Measurements from ENCODE around the gene AP5Z1. TPM values are rescaled to one million over a fixed set of nuclear protein-coding genes. Genes with fewer than 3 reads are reported as not detected.
A peak's percentile ranks its signal among the peaks of the same experiment; 100 is the strongest.

AP5Z1 gene
- total RNA-seq, 4 donors from 2014 or later = 36.6 to 111 (median 44.5) TPM

- peak overlapping the region; percentile 94 to 97 (median 96) for H3K27ac ChIP-seq
- 5 to 60% methylated on average over 1 to 24 of the region's 24 CpGs for WGBS, 2 donors (ENCODE audit: low coverage in 1 of 2)
- intact Hi-C loops (cut with DNase I; ENCODE audit: low total_unique reads) (no loop called here), in situ Hi-C loops (cut with MboI; ENCODE audit: low pct_ligation_motif_present in 1 of 4, low pct_unique_long_range_greater_than_20kb in 1 of 4, low sequenced_read_pairs in 3 of 4) (loop anchor here in 2 of 4 donors (25.0 kb wide), 1 partner anchor 162 kb away; no protein-coding TSS in a partner anchor)
- peaks cover 6 to 31% (median 27%) of the 10 kb centered on the region in 4 donors for H3K4me1 ChIP-seq
- TF ChIP-seq CTCF (IDR thresholded peaks at IDR 0.05) = no peak
- TF ChIP-seq POLR2A (IDR thresholded peaks at IDR 0.05) = no peak
- TF ChIP-seq POLR2AphosphoS5 (IDR thresholded peaks at IDR 0.05) = no peak
- no peak for TF ChIP-seq EP300 (IDR thresholded peaks at IDR 0.05; ENCODE audit: low read depth)
- H3K4me3 ChIP-seq = peak overlapping the region; percentile 78 to 93 (median 83)
- H3K9me3 ChIP-seq = no peaks in the 10 kb centered on the region
- H3K27me3 ChIP-seq = no peaks in the 10 kb centered on the region
- no peaks in the 10 kb centered on the region for H3K36me3 ChIP-seq
- no peak for DNase-seq
Measured at GRCh38 chr7:4774658-4775249, 669 bp upstream of the AP5Z1 start.

GRCh38 chr7:4775848-4776623 is 613 bp downstream of the AP5Z1 start:
- peaks cover 0 to 2% (median 0%) of the 10 kb centered on the region in 4 donors for H3K36me3 ChIP-seq
- in situ Hi-C loops (cut with MboI; ENCODE audit: low pct_ligation_motif_present in 1 of 4, low pct_unique_long_range_greater_than_20kb in 1 of 4, low sequenced_read_pairs in 3 of 4) (no loop called here), intact Hi-C loops (cut with DNase I; ENCODE audit: low total_unique reads) (no loop called here)
- peaks cover 6 to 31% (median 27%) of the 10 kb centered on the region in 4 donors for H3K4me1 ChIP-seq
- no peaks in the 10 kb centered on the region for H3K27me3 ChIP-seq
- H3K9me3 ChIP-seq = no peaks in the 10 kb centered on the region
- TF ChIP-seq EP300 (IDR thresholded peaks at IDR 0.05; ENCODE audit: low read depth) = no peak
- TF ChIP-seq CTCF (IDR thresholded peaks at IDR 0.05) = no peak
- no peak for TF ChIP-seq POLR2A (IDR thresholded peaks at IDR 0.05)
- no peak for TF ChIP-seq POLR2AphosphoS5 (IDR thresholded peaks at IDR 0.05)
- H3K4me3 ChIP-seq = peak overlapping the region; percentile 78 to 93 (median 83)
- H3K27ac ChIP-seq = peak overlapping the region; percentile 94 to 97 (median 96)
- WGBS, 2 donors (ENCODE audit: low coverage in 1 of 2) = 15 to 100% methylated on average over 2 to 32 of the region's 32 CpGs
- peak; percentile 40 for DNase-seq

GRCh38 chr7:4779118-4779517 is 3.7 kb downstream of the AP5Z1 start:
- no peaks in the 10 kb centered on the region for H3K27me3 ChIP-seq
- WGBS, 2 donors (ENCODE audit: low coverage in 1 of 2) = 85% methylated on average over 5 of the region's 5 CpGs; no CpG with 5 or more reads in 1 of the 2 donors
- no peak for TF ChIP-seq CTCF (IDR thresholded peaks at IDR 0.05)
- TF ChIP-seq EP300 (IDR thresholded peaks at IDR 0.05; ENCODE audit: low read depth) = no peak
- TF ChIP-seq POLR2AphosphoS5 (IDR thresholded peaks at IDR 0.05) = no peak
- TF ChIP-seq POLR2A (IDR thresholded peaks at IDR 0.05) = no peak
- in situ Hi-C loops (cut with MboI; ENCODE audit: low pct_ligation_motif_present in 1 of 4, low pct_unique_long_range_greater_than_20kb in 1 of 4, low sequenced_read_pairs in 3 of 4) (no loop called here), intact Hi-C loops (cut with DNase I; ENCODE audit: low total_unique reads) (no loop called here)
- H3K4me1 ChIP-seq = peaks cover 5 to 28% (median 24%) of the 10 kb centered on the region in 4 donors
- H3K27ac ChIP-seq = no peak overlapping the region
- peaks cover 0 to 31% (median 15%) of the 10 kb centered on the region in 4 donors for H3K36me3 ChIP-seq
- H3K4me3 ChIP-seq = no peak overlapping the region
- no peak for DNase-seq
- no peaks in the 10 kb centered on the region for H3K9me3 ChIP-seq

- peaks cover 0 to 40% (median 20%) of the 10 kb centered on the region in 4 donors for H3K36me3 ChIP-seq
- no peak overlapping the region for H3K27ac ChIP-seq
- in situ Hi-C loops (cut with MboI; ENCODE audit: low pct_ligation_motif_present in 1 of 4, low pct_unique_long_range_greater_than_20kb in 1 of 4, low sequenced_read_pairs in 3 of 4) (no loop called here), intact Hi-C loops (cut with DNase I; ENCODE audit: low total_unique reads) (no loop called here)
- peaks cover 0 to 17% (median 13%) of the 10 kb centered on the region in 4 donors for H3K4me1 ChIP-seq
- H3K4me3 ChIP-seq = no peak overlapping the region
- TF ChIP-seq POLR2A (IDR thresholded peaks at IDR 0.05) (no peak), CTCF (IDR thresholded peaks at IDR 0.05) (no peak), POLR2AphosphoS5 (IDR thresholded peaks at IDR 0.05) (no peak)
- no peak for DNase-seq
- no peaks in the 10 kb centered on the region for H3K27me3 ChIP-seq
- H3K9me3 ChIP-seq = no peaks in the 10 kb centered on the region
- 94 to 100% methylated on average over 1 to 25 of the region's 27 CpGs for WGBS, 2 donors (ENCODE audit: low coverage in 1 of 2)
Measured at GRCh38 chr7:4781366-4782069, 6.1 kb downstream of the AP5Z1 start.

Measured in transverse colon (tissue), 4 donors.